ENCODE data around the gene ANXA2R. TPM values are rescaled to one million over a fixed set of nuclear protein-coding genes. Genes with fewer than 3 reads are reported as not detected.
"Not testable (repeated sequence)": the region's sequence is repeated elsewhere in the genome, so short reads cannot be mapped to it uniquely, and the experiment has no call there.

Gene ANXA2R
- total RNA-seq, 2 experiments from 2014 or later = 3.2 to 4.6 TPM

GRCh38 chr5:43073597-43074546, 33.8 kb upstream of the ANXA2R start:
- POLR2A ChIA-PET = no interaction called here
- Mint-ChIP-seq H3K4me1 (peaks cover 38% of the 10 kb centered on the region), H3K27ac (no peak overlapping the region)

GRCh38 chr5:43069401-43069720, 29.2 kb upstream of the ANXA2R start:
- not testable (repeated sequence) for H3K4me3 Mint-ChIP-seq; H3K27me3 Mint-ChIP-seq; DNase-seq; H3K27ac Mint-ChIP-seq; H3K9me3 Mint-ChIP-seq (ENCODE audit: low read depth); ATAC-seq
- intact Hi-C loops (cut with DNase I, micrococcal nuclease) = loop anchor here in 1 of 2 experiments (5.0 kb wide), 2 partner anchors 123 to 328 kb away; partner anchors contain the start of gene NIM1K
- ChIA-PET CTCF (interaction anchor here (0.6 to 2.2 kb wide), 4 partner anchors 25 to 237 kb away, joined by 3 to 9 read pairs (median 6); no protein-coding TSS in a partner anchor), POLR2A (interaction anchor here (0.7 kb wide), 1 partner anchor 415 kb away, joined by 4 read pairs; no protein-coding TSS in a partner anchor)
- Mint-ChIP-seq H3K4me1 (peaks cover 45% of the 10 kb centered on the region), H3K36me3 (ENCODE audit: low read depth) (peaks cover 24% of the 10 kb centered on the region)

More at GRCh38 chr5:43073597-43074546, 33.8 kb upstream of the ANXA2R start:
- no peaks in the 10 kb centered on the region for H3K27me3 Mint-ChIP-seq
- H3K9me3 Mint-ChIP-seq (ENCODE audit: low read depth) = no peaks in the 10 kb centered on the region
- intact Hi-C loops (cut with DNase I, micrococcal nuclease) = loop anchor here in 1 of 2 experiments (1.0 to 2.0 kb wide), 4 partner anchors 31 to 411 kb away; no protein-coding TSS in a partner anchor
- peak; percentile 69 for DNase-seq
- no peak overlapping the region for H3K4me3 Mint-ChIP-seq
- H3K36me3 Mint-ChIP-seq (ENCODE audit: low read depth) = peaks cover 25% of the 10 kb centered on the region
- peak; percentile 78 for ATAC-seq
- CTCF ChIA-PET = interaction anchor here (0.6 to 2.5 kb wide), 18 partner anchors 9 to 410 kb away, joined by 3 to 9 read pairs (median 3); no protein-coding TSS in a partner anchor

- ATAC-seq (no peak), DNase-seq (no peak)
- Mint-ChIP-seq H3K36me3 (ENCODE audit: low read depth) (peaks cover 21% of the 10 kb centered on the region), H3K27ac (peak overlapping the region; percentile 99), H3K4me3 (peak overlapping the region; percentile 97), H3K9me3 (ENCODE audit: low read depth) (no peaks in the 10 kb centered on the region), H3K27me3 (no peaks in the 10 kb centered on the region), H3K4me1 (peaks cover 41% of the 10 kb centered on the region)
- intact Hi-C loops (cut with DNase I, micrococcal nuclease) = loop anchor here in 1 of 2 experiments (5.0 kb wide), 2 partner anchors 124 to 329 kb away; partner anchors contain the start of gene NIM1K
- CTCF ChIA-PET = interaction anchor here (0.6 to 3.4 kb wide), 11 partner anchors 26 to 159 kb away, joined by 3 to 26 read pairs (median 4); no protein-coding TSS in a partner anchor
- POLR2A ChIA-PET = interaction anchor here (0.5 to 2.7 kb wide), 3 partner anchors 17 to 416 kb away, joined by 3 to 7 read pairs (median 6); partner anchors contain the start of genes HMGCS1 and TMEM267
Observed at GRCh38 chr5:43068037-43068436, 27.9 kb upstream of the ANXA2R start.

- intact Hi-C loops (cut with DNase I, micrococcal nuclease) = loop anchor here (1.0 to 5.0 kb wide), 16 partner anchors 27 to 490 kb away; partner anchors contain the start of genes NIM1K (in 2 of the 2), TMEM267 (in 2 of the 2), ANXA2R (in 1 of the 2) and HMGCS1 (in 1 of the 2)
- CTCF ChIA-PET = interaction anchor here (1.0 to 3.4 kb wide), 11 partner anchors 25 to 159 kb away, joined by 3 to 26 read pairs (median 5); no protein-coding TSS in a partner anchor
- ATAC-seq (peak; percentile 51), DNase-seq (peak; percentile 91)
- H3K4me3 Mint-ChIP-seq = peak overlapping the region; percentile 97
- H3K4me1 Mint-ChIP-seq = peaks cover 37% of the 10 kb centered on the region
- H3K9me3 Mint-ChIP-seq (ENCODE audit: low read depth) = no peaks in the 10 kb centered on the region
- no peaks in the 10 kb centered on the region for H3K27me3 Mint-ChIP-seq
- H3K27ac Mint-ChIP-seq = peak overlapping the region; percentile 99
- POLR2A ChIA-PET = interaction anchor here (0.6 to 2.7 kb wide), 5 partner anchors 59 to 417 kb away, joined by 3 to 7 read pairs (median 3); partner anchors contain the start of genes HMGCS1 and TMEM267
- peaks cover 17% of the 10 kb centered on the region for H3K36me3 Mint-ChIP-seq (ENCODE audit: low read depth)
Observed at GRCh38 chr5:43066799-43067741, 27.0 kb upstream of the ANXA2R start.

- H3K27me3 Mint-ChIP-seq = no peaks in the 10 kb centered on the region
- POLR2A ChIA-PET = interaction anchor here (0.7 to 2.7 kb wide), 7 partner anchors 25 to 418 kb away, joined by 3 to 17 read pairs (median 4); partner anchors contain the start of gene TMEM267
- CTCF ChIA-PET = interaction anchor here (0.6 to 3.4 kb wide), 12 partner anchors 13 to 323 kb away, joined by 3 to 47 read pairs (median 6); partner anchors contain the start of gene ANXA2R
Observed at GRCh38 chr5:43065948-43066798, 26.1 kb upstream of the ANXA2R start.

GRCh38 chr5:43065387-43065947, 25.3 kb upstream of the ANXA2R start:
- H3K27me3 Mint-ChIP-seq = no peaks in the 10 kb centered on the region
- H3K4me3 Mint-ChIP-seq = peak overlapping the region; percentile 97
- no peaks in the 10 kb centered on the region for H3K9me3 Mint-ChIP-seq (ENCODE audit: low read depth)
- CTCF ChIA-PET = interaction anchor here (0.6 to 3.4 kb wide), 32 partner anchors 8 to 419 kb away, joined by 3 to 47 read pairs (median 5); partner anchors contain the start of genes ANXA2R and TMEM267
- H3K4me1 Mint-ChIP-seq = peaks cover 31% of the 10 kb centered on the region
- DNase-seq (peak; percentile 22), ATAC-seq (no peak)
- intact Hi-C loops (cut with DNase I, micrococcal nuclease) = loop anchor here (1.0 to 5.0 kb wide), 8 partner anchors 23 to 537 kb away; partner anchors contain the start of genes NIM1K (in 1 of the 2) and NNT (in 1 of the 2)
- peaks cover 12% of the 10 kb centered on the region for H3K36me3 Mint-ChIP-seq (ENCODE audit: low read depth)
- POLR2A ChIA-PET = interaction anchor here (0.5 to 2.7 kb wide), 15 partner anchors 22 to 1140 kb away, joined by 3 to 19 read pairs (median 6); partner anchors contain the start of genes FBXO4, HMGCS1 and TMEM267
- peak overlapping the region; percentile 99 for H3K27ac Mint-ChIP-seq

More at GRCh38 chr5:43065948-43066798, 26.1 kb upstream of the ANXA2R start:
- Mint-ChIP-seq H3K9me3 (ENCODE audit: low read depth) (no peaks in the 10 kb centered on the region), H3K27ac (peak overlapping the region; percentile 99), H3K36me3 (ENCODE audit: low read depth) (peaks cover 17% of the 10 kb centered on the region), H3K4me3 (peak overlapping the region; percentile 97), H3K4me1 (peaks cover 37% of the 10 kb centered on the region)
- DNase-seq = peak; percentile 82
- ATAC-seq = peak; percentile 43
- intact Hi-C loops (cut with DNase I, micrococcal nuclease) = loop anchor here (1.0 to 5.0 kb wide), 21 partner anchors 24 to 537 kb away; partner anchors contain the start of genes NIM1K (in 2 of the 2), TMEM267 (in 2 of the 2), ANXA2R (in 1 of the 2) and HMGCS1 (in 1 of the 2)

- no peak overlapping the region for H3K4me3 Mint-ChIP-seq
- POLR2A ChIA-PET = interaction anchor here (0.6 to 1.9 kb wide), 3 partner anchors 22 to 70 kb away, joined by 3 to 7 read pairs (median 3); no protein-coding TSS in a partner anchor
- intact Hi-C loops (cut with DNase I, micrococcal nuclease) = loop anchor here (1.0 to 2.0 kb wide), 2 partner anchors 55 to 539 kb away; partner anchors contain the start of gene NNT (in 1 of the 2)
- CTCF ChIA-PET = interaction anchor here (1.5 to 3.2 kb wide), 10 partner anchors 14 to 329 kb away, joined by 5 to 47 read pairs (median 13); partner anchors contain the start of gene ANXA2R
- H3K4me1 Mint-ChIP-seq = peaks cover 20% of the 10 kb centered on the region
- DNase-seq (peak; percentile 22), ATAC-seq (no peak)
- no peaks in the 10 kb centered on the region for H3K27me3 Mint-ChIP-seq
- peaks cover 14% of the 10 kb centered on the region for H3K36me3 Mint-ChIP-seq (ENCODE audit: low read depth)
- peaks cover 9% of the 10 kb centered on the region for H3K9me3 Mint-ChIP-seq (ENCODE audit: low read depth)
- peak overlapping the region; percentile 49 for H3K27ac Mint-ChIP-seq
Observed at GRCh38 chr5:43063721-43064171, 23.6 kb upstream of the ANXA2R start.

GRCh38 chr5:43061352-43062075, 21.4 kb upstream of the ANXA2R start:
- no peak for ATAC-seq
- no peak overlapping the region for H3K27ac Mint-ChIP-seq
- POLR2A ChIA-PET = interaction anchor here (0.6 to 0.9 kb wide), 4 partner anchors 12 to 44 kb away, joined by 3 to 8 read pairs (median 4); no protein-coding TSS in a partner anchor
- peaks cover 9% of the 10 kb centered on the region for H3K9me3 Mint-ChIP-seq (ENCODE audit: low read depth)
- CTCF ChIA-PET = interaction anchor here (1.2 to 1.6 kb wide), 5 partner anchors 11 to 172 kb away, joined by 3 to 8 read pairs (median 4); no protein-coding TSS in a partner anchor
- H3K4me1 Mint-ChIP-seq = peaks cover 9% of the 10 kb centered on the region
- peaks cover 4% of the 10 kb centered on the region for H3K36me3 Mint-ChIP-seq (ENCODE audit: low read depth)
- H3K4me3 Mint-ChIP-seq = no peak overlapping the region
- no peaks in the 10 kb centered on the region for H3K27me3 Mint-ChIP-seq
- no peak for DNase-seq
- intact Hi-C loops (cut with DNase I, micrococcal nuclease) = no loop called here
